Psoas muscle (tissue), 8 donors: ENCODE measurements around the gene CERS5. TPM values are rescaled to one million over a fixed set of nuclear protein-coding genes. Genes with fewer than 3 reads are reported as not detected.

Experiments used
- ATAC-seq, 4 donors: fragments of 200-7000 bp; cut with Tn5 transposase; one replicate each; pipeline ENCODE4 v1.9.1; 2020; ENCODE audit warnings: moderate library complexity in 3 of 4, mild to moderate bottlenecking in 2 of 4
- DNase-seq, 2 donors: peaks; one replicate each; pipeline ENCODE4 v3.0.0-alpha.2; 2020
- H3K27ac ChIP-seq: fragments of 200-600 bp; one replicate; pipeline ENCODE4 v1.8.0; 2022
- H3K27me3 ChIP-seq, 3 donors: fragments of 200-600 bp in 1 of 3; one replicate each; pipeline versions ENCODE4 v1.6.1 to v1.8.0; 2013 to 2022; ENCODE audit warnings: low read length in 2 of 3, mild to moderate bottlenecking in 2 of 3, moderate library complexity in 1 of 3; ENCODE audit not compliant: insufficient read depth in 3 of 3
- H3K36me3 ChIP-seq, 2 donors: fragments of 200-600 bp in 1 of 2; one replicate each; pipeline versions ENCODE4 v1.6.1 to v1.8.0; 2013 to 2022; ENCODE audit warnings: low read depth in 1 of 2, mild to moderate bottlenecking in 1 of 2, moderate library complexity in 1 of 2; ENCODE audit not compliant: insufficient read depth in 1 of 2
- H3K4me1 ChIP-seq: fragments of 200-600 bp; one replicate; pipeline ENCODE4 v1.8.0; 2022
- H3K4me3 ChIP-seq: fragments of 200-600 bp; one replicate; pipeline ENCODE4 v1.8.0; 2022; ENCODE audit warnings: mild to moderate bottlenecking
- H3K9me3 ChIP-seq: fragments of 200-600 bp; one replicate; pipeline ENCODE4 v1.8.0; 2022
- WGBS, 3 donors: extraction: QIAGEN DNeasy Blood & Tissue Kit; methylation state at CpG; one replicate each; pipeline versions ENCODE4 v1.1.6 to v1.1.7; 2013; 5-methylcytosine and 5-hydroxymethylcytosine counted together
- intact Hi-C, 2 donors: fragments of 100-400 bp; cut with DNase I; formaldehyde crosslinking; loops; one replicate each; pipeline versions ENCODE4 v1.11.0 to v1.14.2; 2022
- polyA plus RNA-seq, 3 donors: library from polyadenylated mRNA; stranded (reverse); fragments of 200-250 nt; gene quantifications; one replicate each; pipeline ENCODE4 v1.2.3, GENCODE V29; 2013
- total RNA-seq, 4 donors: library from RNA; stranded (reverse); fragmentation: NEBNext Ultra II Directional in 2 of 4; extraction: Animal tissue kit (Norgen Biotek cat#: 25700) in 2 of 4; gene quantifications; one replicate each; pipeline versions ENCODE4 v1.2.1 to v1.2.4, GENCODE V29; 2021 to 2023
- TF ChIP-seq, protein P1 (sequence below): fragments of 200-600 bp; IDR thresholded peaks from one replicate; pipeline ENCODE4 v1.8.0; 2022; ENCODE audit warnings: antibody characterized with exemption
- donor health status: healthy with polysubstance abuse.
- donor health status: DM: no; HTN: no; CAD: no; lungs with moderate emphysema.
- donor health status: Bipolar disorder and iron deficiency.
- donor health status: healthy.
- donor health status: DM: yes; HTN: yes; CAD: no.
- donor health status: DM: no; HTN: no; CAD: no.
- donor health status: DM: no; HTN: no; CAD: no.
- donor health status: DM: yes; HTN: yes; CAD: no.

The CERS5 gene
- total and polyA plus RNA-seq, 7 donors = 5.2 to 10.7 (median 7.2) TPM

GRCh38 chr12:50088577-50089335 is 78.4 kb downstream of the CERS5 start:
- Histone ChIP-seq H3K27ac (no peak overlapping the region), H3K4me3 (no peak overlapping the region), H3K9me3 (no peaks in the 10 kb centered on the region), H3K27me3 (no peaks in the 10 kb centered on the region), H3K36me3 (peaks cover 7 to 73% of the 10 kb centered on the region in 2 donors), H3K4me1 (peaks cover 14% of the 10 kb centered on the region)
- no peak for DNase-seq
- TF ChIP-seq, protein P1, sequence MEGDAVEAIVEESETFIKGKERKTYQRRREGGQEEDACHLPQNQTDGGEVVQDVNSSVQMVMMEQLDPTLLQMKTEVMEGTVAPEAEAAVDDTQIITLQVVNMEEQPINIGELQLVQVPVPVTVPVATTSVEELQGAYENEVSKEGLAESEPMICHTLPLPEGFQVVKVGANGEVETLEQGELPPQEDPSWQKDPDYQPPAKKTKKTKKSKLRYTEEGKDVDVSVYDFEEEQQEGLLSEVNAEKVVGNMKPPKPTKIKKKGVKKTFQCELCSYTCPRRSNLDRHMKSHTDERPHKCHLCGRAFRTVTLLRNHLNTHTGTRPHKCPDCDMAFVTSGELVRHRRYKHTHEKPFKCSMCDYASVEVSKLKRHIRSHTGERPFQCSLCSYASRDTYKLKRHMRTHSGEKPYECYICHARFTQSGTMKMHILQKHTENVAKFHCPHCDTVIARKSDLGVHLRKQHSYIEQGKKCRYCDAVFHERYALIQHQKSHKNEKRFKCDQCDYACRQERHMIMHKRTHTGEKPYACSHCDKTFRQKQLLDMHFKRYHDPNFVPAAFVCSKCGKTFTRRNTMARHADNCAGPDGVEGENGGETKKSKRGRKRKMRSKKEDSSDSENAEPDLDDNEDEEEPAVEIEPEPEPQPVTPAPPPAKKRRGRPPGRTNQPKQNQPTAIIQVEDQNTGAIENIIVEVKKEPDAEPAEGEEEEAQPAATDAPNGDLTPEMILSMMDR = peak; percentile 76
- WGBS, 3 donors = 36 to 41% (median 38%) methylated on average over 3 of the region's 3 CpGs
- peak; percentile 38 to 61 (median 56) for ATAC-seq
- intact Hi-C loops = loop anchor here in 1 of 2 donors (5.0 kb wide), 1 partner anchor 79 kb away; the partner anchor contains the start of gene CERS5

DNA sequence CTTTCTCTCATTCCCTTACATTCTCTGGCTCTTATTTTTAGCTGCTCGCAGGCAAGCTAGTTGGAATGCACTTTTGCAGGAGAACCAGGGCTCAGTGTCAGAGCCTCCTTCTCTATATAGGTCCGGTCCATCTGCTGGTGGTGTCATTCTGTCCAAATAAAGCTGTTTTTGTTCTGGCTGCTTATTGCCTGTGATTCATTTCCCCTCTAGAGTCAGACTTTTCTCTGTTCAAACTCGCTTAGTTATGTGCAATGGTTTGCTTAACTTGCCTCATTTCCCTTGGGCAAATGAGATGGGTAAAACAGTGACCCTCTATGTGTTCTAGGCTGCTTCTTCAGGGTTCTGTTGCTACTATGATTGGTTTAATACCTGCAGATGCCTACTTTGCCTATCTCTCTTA is 79.2 kb downstream of the CERS5 start:
- intact Hi-C loops = loop anchor here in 1 of 2 donors (5.0 kb wide), 1 partner anchor 79 kb away; the partner anchor contains the start of gene CERS5
- Histone ChIP-seq H3K27me3 (no peaks in the 10 kb centered on the region), H3K4me1 (peaks cover 14% of the 10 kb centered on the region), H3K27ac (no peak overlapping the region), H3K9me3 (no peaks in the 10 kb centered on the region), H3K4me3 (no peak overlapping the region), H3K36me3 (peaks cover 7 to 65% of the 10 kb centered on the region in 2 donors)
- no peak for DNase-seq
- TF ChIP-seq, protein P1 = no peak
- WGBS, 3 donors = 35 to 64% (median 39%) methylated on average over 3 of the region's 3 CpGs
- ATAC-seq = no peak

GRCh38 chr12:50087151-50087550 is 80.0 kb downstream of the CERS5 start:
- Histone ChIP-seq H3K27me3 (no peaks in the 10 kb centered on the region), H3K27ac (no peak overlapping the region), H3K4me3 (no peak overlapping the region), H3K9me3 (no peaks in the 10 kb centered on the region), H3K36me3 (peaks cover 4 to 57% of the 10 kb centered on the region in 2 donors), H3K4me1 (peaks cover 14% of the 10 kb centered on the region)
- WGBS, 3 donors = 75 to 89% (median 78%) methylated on average over 9 of the region's 9 CpGs
- DNase-seq (no peak), ATAC-seq (no peak)
- intact Hi-C loops = loop anchor here in 1 of 2 donors (5.0 kb wide), 1 partner anchor 80 kb away; the partner anchor contains the start of gene CERS5
- TF ChIP-seq, protein P1 = no peak

GRCh38 chr12:50086148-50086547 is 81.0 kb downstream of the CERS5 start:
- no peak for ATAC-seq
- intact Hi-C loops = loop anchor here in 1 of 2 donors (5.0 kb wide), 1 partner anchor 81 kb away; the partner anchor contains the start of gene CERS5
- Histone ChIP-seq H3K36me3 (peaks cover 4 to 47% of the 10 kb centered on the region in 2 donors), H3K4me1 (peaks cover 14% of the 10 kb centered on the region), H3K27ac (peak overlapping the region; percentile 94), H3K9me3 (no peaks in the 10 kb centered on the region), H3K4me3 (peak overlapping the region; percentile 86), H3K27me3 (no peaks in the 10 kb centered on the region)
- no peak for DNase-seq
- WGBS, 3 donors = 35 to 61% (median 45%) methylated on average over 5 of the region's 5 CpGs
- TF ChIP-seq, protein P1 = no peak
